HG02973 (cell line): ENCODE measurements around the gene MPIG6B.

Experiments used
- ATAC-seq: cut with Tn5 transposase; IDR thresholded peaks from one replicate; pipeline ENCODE4 v1.9.1; 2021; ENCODE audit warnings: moderate library complexity; ENCODE audit not compliant: unreplicated experiment

Gene MPIG6B

GRCh38 chr6:31720196-31720770 lies 2.9 kb upstream of the MPIG6B start:
- no peak for ATAC-seq

GRCh38 chr6:31721351-31722020 lies 1.7 kb upstream of the MPIG6B start, which contains the start of gene LY6G6C:
Gene LY6G6C (minus strand): TSS chr6:31721746. CDS start chr6:31721679, 67 bp downstream.
- no peak for ATAC-seq

GRCh38 chr6:31722173-31722572 lies 1.0 kb upstream of the MPIG6B start:
- no peak for ATAC-seq

- ATAC-seq = no peak
Observed at GRCh38 chr6:31723980-31724691, 963 bp downstream of the MPIG6B start.

- ATAC-seq = no peak
Observed at GRCh38 chr6:31725502-31726350, 2.6 kb downstream of the MPIG6B start.

- ATAC-seq = peak; percentile 54
Observed at GRCh38 chr6:31727034-31727716, 4.0 kb downstream of the MPIG6B start.

- no peak for ATAC-seq
Observed at GRCh38 chr6:31727717-31728671, 4.8 kb downstream of the MPIG6B start.

- ATAC-seq = no peak
Observed at GRCh38 chr6:31728767-31729514, 5.8 kb downstream of the MPIG6B start, which contains the start of gene DDAH2. Gene DDAH2 (minus strand): TSS chr6:31729299. CDS start chr6:31729161, 138 bp downstream.

GRCh38 chr6:31729515-31729978 lies 6.4 kb downstream of the MPIG6B start:
- ATAC-seq = peak; percentile 43

- no peak for ATAC-seq
Observed at GRCh38 chr6:31729979-31730630, 6.9 kb downstream of the MPIG6B start.

- no peak for ATAC-seq
Observed at GRCh38 chr6:31730631-31731086, 7.5 kb downstream of the MPIG6B start.

GRCh38 chr6:31732029-31732428 lies 8.9 kb downstream of the MPIG6B start:
- ATAC-seq = no peak

- ATAC-seq = no peak
Observed at GRCh38 chr6:31733734-31734133, 10.6 kb downstream of the MPIG6B start.

- ATAC-seq = no peak
Observed at GRCh38 chr6:31734247-31734820, 11.2 kb downstream of the MPIG6B start.

GRCh38 chr6:31734821-31735406 lies 11.7 kb downstream of the MPIG6B start:
- no peak for ATAC-seq

- no peak for ATAC-seq
Observed at GRCh38 chr6:31736021-31736767, 13.0 kb downstream of the MPIG6B start, which contains the start of gene CLIC1. Gene CLIC1 (minus strand): TSS chr6:31736530. CDS start chr6:31736300, 230 bp downstream.
